Liver (tissue), 3 donors: ENCODE results near the gene GALNT17.

Experiments used
- GABPA ChIP-seq, 2 donors: IDR thresholded peaks in 1 of 2; conservative IDR thresholded peaks in 1 of 2; 2 replicates each; pipeline ENCODE4 v1.6.1; 2016; ENCODE audit warnings: antibody characterized with exemption in 2 of 2, mild to moderate bottlenecking in 1 of 2, moderate library complexity in 1 of 2
- TF ChIP-seq, protein P1 (sequence below): fragments of 150-350 bp; IDR thresholded peaks from 2 replicates; pipeline ENCODE4 v1.5.1; 2017; ENCODE audit warnings: improper control_type of control experiment, low read depth, low read length; ENCODE audit not compliant: missing input control
- donor health status: healthy.
- donor health status: healthy.

- TF ChIP-seq, protein P1, sequence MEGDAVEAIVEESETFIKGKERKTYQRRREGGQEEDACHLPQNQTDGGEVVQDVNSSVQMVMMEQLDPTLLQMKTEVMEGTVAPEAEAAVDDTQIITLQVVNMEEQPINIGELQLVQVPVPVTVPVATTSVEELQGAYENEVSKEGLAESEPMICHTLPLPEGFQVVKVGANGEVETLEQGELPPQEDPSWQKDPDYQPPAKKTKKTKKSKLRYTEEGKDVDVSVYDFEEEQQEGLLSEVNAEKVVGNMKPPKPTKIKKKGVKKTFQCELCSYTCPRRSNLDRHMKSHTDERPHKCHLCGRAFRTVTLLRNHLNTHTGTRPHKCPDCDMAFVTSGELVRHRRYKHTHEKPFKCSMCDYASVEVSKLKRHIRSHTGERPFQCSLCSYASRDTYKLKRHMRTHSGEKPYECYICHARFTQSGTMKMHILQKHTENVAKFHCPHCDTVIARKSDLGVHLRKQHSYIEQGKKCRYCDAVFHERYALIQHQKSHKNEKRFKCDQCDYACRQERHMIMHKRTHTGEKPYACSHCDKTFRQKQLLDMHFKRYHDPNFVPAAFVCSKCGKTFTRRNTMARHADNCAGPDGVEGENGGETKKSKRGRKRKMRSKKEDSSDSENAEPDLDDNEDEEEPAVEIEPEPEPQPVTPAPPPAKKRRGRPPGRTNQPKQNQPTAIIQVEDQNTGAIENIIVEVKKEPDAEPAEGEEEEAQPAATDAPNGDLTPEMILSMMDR: no peak
- TF ChIP-seq GABPA (IDR thresholded peaks at IDR 0.05 in 1 of 2, conservative IDR thresholded peaks at IDR 0.05 in 1 of 2): no peak
Observed at GRCh38 chr7:71157757-71158156, 25.8 kb downstream of the GALNT17 start.
